OCI-LY7 (cell line): ENCODE results near the gene SLC25A41. TPM values are rescaled to one million over a fixed set of nuclear protein-coding genes. Genes with fewer than 3 reads are reported as not detected.
"Not testable (repeated sequence)": the region's sequence is repeated elsewhere in the genome, so short reads cannot be mapped to it uniquely, and the experiment has no call there.

Experiments used
- BruUV-seq: library from RNA; stranded (reverse); fragments of 400-500 nt; replicated peaks from 2 replicates; lab custom pipeline; 2021; lab: Mats Ljungman, UMichigan
- CTCF ChIA-PET: fragments of 300-600 bp; sonication (Branson Sonifier 250); formaldehyde crosslinking; loops from one replicate; lab custom pipeline; 2022; ENCODE audit warnings: antibody characterized with exemption; ENCODE audit not compliant: unreplicated experiment; lab: Charles Lee
- POLR2A ChIA-PET: fragments of 300-600 bp; sonication (Branson Sonifier 250); formaldehyde crosslinking; loops from one replicate; lab custom pipeline; 2022; ENCODE audit warnings: antibody characterized with exemption; lab: Charles Lee
- DNase-seq: peaks from one replicate; pipeline ENCODE4 v3.0.0-alpha.2; 2015; ENCODE audit warnings: low spot score
- H2AFZ ChIP-seq: fragments of 200-600 bp; sonication (generic), shearing (Covaris generic); 2 replicates; pipeline ENCODE4 v1.6.1; 2014; ENCODE audit warnings: mild to moderate bottlenecking, antibody characterized with exemption, low read length, moderate library complexity
- H3K27ac ChIP-seq: fragments of 200-600 bp; sonication (generic); 2 replicates; pipeline ENCODE4 v1.5.1; 2014; ENCODE audit warnings: mixed run types, low read depth, mild to moderate bottlenecking, moderate library complexity, low read length, inconsistent platforms; ENCODE audit not compliant: poor library complexity, severe bottlenecking
- H3K36me3 ChIP-seq: fragments of 200-600 bp; sonication (generic); 2 replicates; pipeline ENCODE4 v1.6.1; 2014; ENCODE audit warnings: mild to moderate bottlenecking, antibody characterized with exemption, low read length, moderate library complexity, mixed read lengths; ENCODE audit not compliant: insufficient read depth
- H3K4me1 ChIP-seq: fragments of 200-600 bp; sonication (generic); 2 replicates; pipeline ENCODE4 v1.5.1; 2014; ENCODE audit warnings: mild to moderate bottlenecking, low read length; ENCODE audit not compliant: insufficient read depth, poor library complexity, severe bottlenecking
- H3K4me2 ChIP-seq: fragments of 200-600 bp; sonication (generic); 2 replicates; pipeline ENCODE4 v1.6.1; 2014; ENCODE audit warnings: mild to moderate bottlenecking, low read length
- H3K4me3 ChIP-seq: fragments of 200-600 bp; sonication (generic); 2 replicates; pipeline ENCODE4 v1.5.1; 2014; ENCODE audit warnings: mild to moderate bottlenecking, low read depth, low read length; ENCODE audit not compliant: poor library complexity, severe bottlenecking
- H3K79me2 ChIP-seq: fragments of 200-600 bp; sonication (generic); 2 replicates; pipeline ENCODE4 v1.6.1; 2016; ENCODE audit warnings: low read depth, mild to moderate bottlenecking, low read length, moderate library complexity, mixed read lengths; ENCODE audit not compliant: insufficient read depth
- H3K9me2 ChIP-seq: fragments of 200-600 bp; sonication (generic); 2 replicates; pipeline ENCODE4 v1.6.1; 2016; ENCODE audit warnings: mild to moderate bottlenecking, low read length, mixed read lengths; ENCODE audit not compliant: insufficient read depth
- H3K9me3 ChIP-seq: fragments of 200-600 bp; sonication (generic); 2 replicates; pipeline ENCODE4 v1.6.1; 2014; ENCODE audit warnings: mild to moderate bottlenecking, mixed run types, low read length, mixed read lengths
- H4K20me1 ChIP-seq: fragments of 200-600 bp; sonication (generic); 2 replicates; pipeline ENCODE4 v1.6.1; 2014; ENCODE audit warnings: mild to moderate bottlenecking, antibody characterized with exemption, low read length, moderate library complexity, mixed read lengths; ENCODE audit not compliant: insufficient read depth
- CTCF ChIP-seq: fragments of 200-600 bp; sonication (generic); conservative IDR thresholded peaks from 2 replicates; pipeline ENCODE4 v1.5.1; 2014; ENCODE audit warnings: mild to moderate bottlenecking, antibody characterized with exemption, low read length, moderate library complexity, mixed read lengths
- EZH2phosphoT487 ChIP-seq: fragments of 200-600 bp; sonication (generic); IDR thresholded peaks from 2 replicates; pipeline ENCODE4 v1.6.1; 2018; ENCODE audit warnings: low read depth, borderline replicate concordance, mild to moderate bottlenecking, mixed run types, antibody characterized with exemption, low read length, moderate library complexity, mixed read lengths
- intact Hi-C: fragments of 100-400 bp; cut with micrococcal nuclease; formaldehyde crosslinking; loops from one replicate; pipeline ENCODE4 v1.10.0; 2022; ENCODE audit not compliant: unreplicated experiment
- total RNA-seq, 2 experiments: library from RNA; depleted of rRNA in 1 of 2; stranded (reverse); fragments of >200 nt in 1 of 2; shearing (Covaris generic) in 1 of 2; gene quantifications; 2 replicates each; pipeline ENCODE4 v1.2.3, GENCODE V29; 2014 to 2022

Gene SLC25A41
- total RNA-seq, 2 experiments from 2014 or later, result not detected

- POLR2A ChIA-PET, result interaction anchor here (0.7 kb wide), 1 partner anchor 199 kb away, joined by 4 read pairs; no protein-coding TSS in a partner anchor
- no peaks in the 10 kb centered on the region for H4K20me1 ChIP-seq
- no peaks in the 10 kb centered on the region for H3K36me3 ChIP-seq
- BruUV-seq, result no TSS peak
- no peak for DNase-seq
- H2AFZ ChIP-seq, result no peak overlapping the region
- intact Hi-C loops, result no loop called here
- no peak overlapping the region for H3K4me2 ChIP-seq
- H3K27ac ChIP-seq, result no peak overlapping the region
- H3K4me1 ChIP-seq, result no peaks in the 10 kb centered on the region
- no peaks in the 10 kb centered on the region for H3K79me2 ChIP-seq
- no peaks in the 10 kb centered on the region for H3K9me3 ChIP-seq
- TF ChIP-seq EZH2phosphoT487, result no peak
- no peak for TF ChIP-seq CTCF
- no peak overlapping the region for H3K4me3 ChIP-seq
- H3K9me2 ChIP-seq, result no peaks in the 10 kb centered on the region
- CTCF ChIA-PET, result no interaction called here
Measured at GRCh38 chr19:6402058-6402457, 31.5 kb downstream of the SLC25A41 start.

- POLR2A ChIA-PET, result interaction anchor here (0.6 kb wide), 1 partner anchor 400 kb away, joined by 3 read pairs; no protein-coding TSS in a partner anchor
- H3K9me3 ChIP-seq, intact Hi-C loops, H4K20me1 ChIP-seq, H2AFZ ChIP-seq, H3K4me2 ChIP-seq, H3K79me2 ChIP-seq, H3K4me1 ChIP-seq, H3K4me3 ChIP-seq, H3K36me3 ChIP-seq, BruUV-seq, DNase-seq, H3K9me2 ChIP-seq, CTCF ChIA-PET, H3K27ac ChIP-seq: not testable (repeated sequence)
Measured at GRCh38 chr19:6400062-6400944, 33.3 kb downstream of the SLC25A41 start.

- H3K27ac ChIP-seq, result no peak overlapping the region
- TF ChIP-seq EZH2phosphoT487 (no peak), CTCF (no peak)
- no peaks in the 10 kb centered on the region for H3K9me3 ChIP-seq
- H3K79me2 ChIP-seq, result peaks cover 15% of the 10 kb centered on the region
- POLR2A ChIA-PET, result no interaction called here
- CTCF ChIA-PET, result no interaction called here
- H4K20me1 ChIP-seq, result no peaks in the 10 kb centered on the region
- peaks cover 7% of the 10 kb centered on the region; the same call in 1 of the 2 replicates for H3K36me3 ChIP-seq
- intact Hi-C loops, result loop anchor here (10.0 kb wide), 1 partner anchor 108 kb away; the partner anchor contains the start of gene TUBB4A
- no peak overlapping the region for H3K4me2 ChIP-seq
- H3K9me2 ChIP-seq, result no peaks in the 10 kb centered on the region
- H2AFZ ChIP-seq, result no peak overlapping the region
- H3K4me3 ChIP-seq, result no peak overlapping the region
- BruUV-seq, result no TSS peak
- peaks cover 14% of the 10 kb centered on the region for H3K4me1 ChIP-seq
- DNase-seq, result no peak
Measured at GRCh38 chr19:6396305-6396704, 37.3 kb downstream of the SLC25A41 start.
